GM19035 (cell line): ENCODE measurements around the gene LHB.

Experiments
- ATAC-seq: cut with Tn5 transposase; IDR thresholded peaks from one replicate; pipeline ENCODE4 v1.9.1; 2021; ENCODE audit not compliant: unreplicated experiment

LHB gene

DNA sequence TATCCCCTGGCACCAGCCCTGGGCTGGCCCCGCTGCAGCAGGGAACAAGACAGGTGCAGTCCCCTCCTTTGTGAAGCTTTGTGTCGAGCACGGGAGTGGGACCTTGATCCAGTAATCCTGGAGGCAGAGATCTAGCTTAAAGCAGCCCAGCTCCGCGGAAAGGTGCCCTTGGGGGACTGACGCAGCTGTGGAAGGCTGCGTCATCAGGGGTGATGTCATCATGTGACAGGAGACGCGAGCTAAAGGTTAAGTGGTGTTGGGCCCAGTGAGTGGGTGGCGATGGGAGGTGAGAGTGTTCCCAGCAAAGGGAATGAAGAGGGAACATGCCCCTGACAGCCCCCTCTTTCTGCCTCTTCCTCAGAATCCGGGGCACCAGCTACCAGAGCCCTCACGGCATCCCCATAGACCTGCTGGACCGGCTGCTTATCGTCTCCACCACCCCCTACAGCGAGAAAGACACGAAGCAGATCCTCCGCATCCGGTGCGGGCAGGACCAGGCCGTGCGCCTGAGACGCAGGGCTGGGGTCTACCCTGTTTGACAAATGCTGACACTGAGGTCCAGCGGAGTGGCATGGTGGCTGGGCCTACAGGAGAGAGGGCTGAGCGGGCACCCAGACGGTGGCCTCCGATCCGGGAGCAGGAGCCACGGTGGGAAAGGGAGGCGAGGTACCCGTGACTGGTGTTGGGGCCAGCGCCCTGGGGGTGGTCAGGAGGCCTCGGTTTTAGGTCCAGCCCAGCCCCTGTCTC, 2.6 kb downstream of the LHB start:
- no peak for ATAC-seq

DNA sequence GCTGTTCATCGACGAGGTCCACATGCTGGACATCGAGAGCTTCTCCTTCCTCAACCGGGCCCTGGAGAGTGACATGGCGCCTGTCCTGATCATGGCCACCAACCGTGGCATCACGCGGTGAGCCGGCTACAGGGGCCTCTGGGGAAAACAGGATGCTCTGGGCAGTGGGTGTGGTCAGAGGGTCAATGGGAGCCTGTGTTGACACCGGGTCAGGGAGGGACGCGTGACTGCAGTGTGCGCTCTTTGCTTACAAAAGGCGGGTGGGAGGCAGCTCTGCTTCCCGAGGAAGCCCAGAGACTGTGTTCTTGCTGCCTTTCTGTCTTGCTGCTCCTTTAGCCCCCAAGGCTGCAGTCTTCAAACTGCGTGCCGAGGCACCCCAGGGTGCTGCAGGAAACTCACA, 5.7 kb downstream of the LHB start:
- ATAC-seq: no peak

DNA sequence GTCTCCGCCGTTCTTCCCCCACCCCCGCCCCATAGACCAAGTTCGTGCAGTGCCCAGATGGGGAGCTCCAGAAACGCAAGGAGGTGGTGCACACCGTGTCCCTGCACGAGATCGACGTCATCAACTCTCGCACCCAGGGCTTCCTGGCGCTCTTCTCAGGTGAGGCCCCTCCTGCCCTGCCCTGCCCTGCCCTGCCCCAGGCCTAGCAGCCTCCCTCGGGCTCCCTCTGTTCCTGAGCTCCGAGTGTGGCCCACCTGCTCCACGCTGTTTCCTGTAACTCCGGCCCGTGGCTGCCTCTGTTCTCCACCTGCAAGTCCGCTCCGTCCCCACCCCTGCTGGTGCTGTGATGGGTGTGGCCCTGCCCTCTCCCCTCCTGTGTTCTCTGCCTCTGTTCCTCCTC, 6.4 kb downstream of the LHB start:
- ATAC-seq: no peak

DNA sequence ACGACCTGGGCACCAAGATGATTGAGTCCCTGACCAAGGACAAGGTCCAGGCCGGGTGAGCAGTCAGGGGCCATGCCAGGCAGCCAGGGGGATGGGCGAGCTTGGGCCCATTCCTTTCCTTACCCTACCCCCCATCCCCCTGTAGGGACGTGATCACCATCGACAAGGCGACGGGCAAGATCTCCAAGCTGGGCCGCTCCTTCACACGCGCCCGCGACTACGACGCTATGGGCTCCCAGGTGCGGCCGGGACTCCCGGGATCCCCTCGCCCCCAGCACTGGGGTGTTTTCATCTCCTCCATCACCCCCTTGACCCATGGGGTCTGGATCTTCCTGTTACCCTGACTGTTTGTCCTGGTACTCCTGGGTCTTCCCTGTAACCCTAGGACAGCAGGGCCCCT, 7.1 kb downstream of the LHB start:
- no peak for ATAC-seq

DNA sequence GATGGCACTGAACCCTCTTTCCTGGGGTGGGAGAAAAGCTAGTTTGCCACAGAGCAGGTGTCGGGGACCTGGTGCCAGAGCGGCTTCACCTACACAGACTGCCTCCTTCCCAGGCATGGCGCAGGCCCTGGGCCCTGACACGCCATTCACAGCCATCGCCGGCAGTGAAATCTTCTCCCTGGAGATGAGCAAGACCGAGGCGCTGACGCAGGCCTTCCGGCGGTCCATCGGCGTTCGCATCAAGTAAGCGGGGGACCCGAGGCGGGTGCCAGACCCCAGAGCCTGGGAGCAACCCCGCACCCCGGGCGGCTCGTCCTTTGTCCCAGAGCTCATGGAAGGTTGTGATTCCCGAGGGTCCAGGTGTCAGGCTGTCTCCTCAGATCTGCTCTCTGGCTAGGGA, 10.0 kb downstream of the LHB start:
- no peak for ATAC-seq

DNA sequence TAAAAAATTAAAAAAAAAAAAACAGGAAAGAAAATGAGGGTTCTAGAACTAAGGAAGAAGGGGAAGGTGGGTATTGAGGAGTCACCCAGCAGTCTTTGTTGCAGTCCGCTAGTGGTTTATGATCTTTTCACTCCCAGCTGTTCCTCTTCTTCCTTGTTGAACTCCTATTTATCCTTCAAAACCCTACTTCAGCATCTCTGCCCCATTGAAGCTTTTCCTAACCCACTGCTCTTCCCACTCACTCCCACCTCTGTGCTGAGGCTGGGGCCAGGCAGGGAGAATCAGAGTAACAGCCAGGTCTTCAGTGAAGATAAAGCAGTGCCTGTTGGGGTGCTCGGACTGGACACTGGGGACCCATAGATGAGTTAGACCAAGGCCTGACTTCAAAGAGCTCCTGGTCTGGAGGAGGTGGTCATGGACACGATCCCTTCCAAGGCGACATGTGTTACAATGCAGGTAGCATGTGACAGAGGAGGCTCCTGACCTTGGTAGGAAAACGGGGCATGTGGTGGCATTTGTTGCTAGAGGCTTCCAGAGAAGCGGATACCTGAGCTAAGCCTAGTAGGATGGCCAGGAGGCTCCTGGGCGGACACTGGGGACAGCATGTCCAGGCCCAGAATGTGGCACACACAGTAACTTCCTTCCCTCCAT, 11.8 kb downstream of the LHB start:
- ATAC-seq: no peak

DNA sequence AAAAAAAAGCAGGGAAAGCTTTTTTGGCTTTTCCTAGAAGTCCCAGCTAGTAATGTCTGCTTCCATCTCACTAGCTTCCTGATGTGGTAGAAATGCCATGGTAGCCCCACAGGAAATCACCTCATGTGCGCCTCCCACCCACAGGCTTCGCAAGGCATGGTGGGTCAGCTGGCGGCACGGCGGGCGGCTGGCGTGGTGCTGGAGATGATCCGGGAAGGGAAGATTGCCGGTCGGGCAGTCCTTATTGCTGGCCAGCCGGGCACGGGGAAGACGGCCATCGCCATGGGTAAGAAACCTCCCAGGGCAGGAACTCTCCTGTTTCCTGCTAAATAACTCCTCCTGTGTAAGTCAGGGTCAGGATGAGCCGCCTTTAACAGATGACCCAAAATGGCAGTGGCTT, 12.8 kb downstream of the LHB start:
- no peak for ATAC-seq

DNA sequence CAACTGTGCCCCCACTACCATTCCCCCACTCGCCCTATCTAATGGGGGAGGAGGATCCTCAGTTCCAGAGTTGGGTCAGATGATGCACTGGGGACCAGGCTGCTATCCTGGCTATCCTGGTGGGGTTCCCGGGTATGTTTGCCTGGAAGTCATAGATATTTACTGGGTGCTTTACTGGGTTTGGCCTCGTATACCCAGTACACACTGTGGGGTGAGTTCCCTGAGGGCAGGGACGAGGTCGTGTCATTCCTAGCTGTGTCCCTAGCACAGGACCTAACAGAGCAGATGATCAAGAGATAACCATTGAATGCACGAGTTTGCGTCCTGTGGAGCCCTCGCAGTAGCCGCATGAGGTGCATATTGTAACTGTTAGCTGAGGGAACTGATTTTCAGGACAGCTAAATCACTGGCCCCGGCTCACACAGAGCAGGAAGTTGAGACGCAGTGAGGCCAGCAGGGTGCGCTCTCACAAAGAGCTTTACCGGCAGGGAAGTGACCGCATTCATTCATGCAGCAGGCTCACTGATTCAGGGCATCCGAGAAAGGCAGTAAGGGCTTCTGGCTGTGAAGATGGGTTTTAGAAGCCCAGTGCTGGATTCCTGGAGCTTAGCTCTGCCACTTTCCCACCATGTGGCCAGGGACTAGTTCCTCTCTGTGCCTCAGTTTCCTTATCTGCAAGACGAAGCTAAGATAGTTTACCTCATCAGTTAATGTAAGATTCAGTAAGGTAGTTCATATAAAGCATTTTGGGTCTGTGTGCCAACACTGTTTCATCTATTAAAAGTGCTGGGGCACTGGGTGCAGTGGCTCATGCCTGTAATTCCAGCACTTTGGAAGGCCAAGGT, 17.2 kb downstream of the LHB start:
- ATAC-seq: no peak

DNA sequence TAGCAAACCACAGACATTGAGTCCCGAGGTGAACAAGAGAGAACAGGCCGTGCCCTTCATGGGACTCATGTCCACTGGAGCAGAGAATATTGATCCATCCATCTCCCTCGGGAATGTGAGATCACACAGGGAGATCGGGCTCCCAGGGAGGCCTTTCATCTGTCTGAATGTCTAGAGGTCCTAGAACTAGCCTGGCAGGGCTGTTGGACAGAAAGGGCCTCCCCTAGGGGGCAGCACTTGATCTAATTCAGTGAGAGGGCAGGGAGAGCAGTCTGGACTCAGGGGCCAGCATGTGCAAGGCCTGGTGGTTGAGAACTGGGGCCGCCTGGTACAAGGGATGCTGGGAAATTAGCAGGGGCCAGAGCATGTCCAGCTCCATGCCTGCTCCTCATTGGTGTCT, 18.9 kb downstream of the LHB start:
- ATAC-seq: no peak

DNA sequence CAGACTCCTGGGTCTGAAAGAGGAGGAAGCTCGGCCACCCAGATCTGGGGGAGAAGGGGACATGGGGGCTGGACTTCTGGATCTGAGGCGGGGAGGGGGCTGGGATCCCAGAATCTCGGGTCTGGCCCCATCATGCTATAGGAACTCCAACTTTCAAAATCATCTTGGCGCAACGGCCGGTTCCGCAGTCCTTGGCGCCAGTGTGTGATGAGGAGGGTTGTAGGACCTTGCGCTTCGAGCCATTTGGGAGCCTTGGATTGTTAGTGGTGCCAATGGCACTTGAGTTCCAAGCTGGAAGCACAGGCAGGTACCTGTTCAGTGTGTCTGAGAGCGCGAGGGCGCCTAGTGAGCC, 22.9 kb downstream of the LHB start:
- no peak for ATAC-seq

DNA sequence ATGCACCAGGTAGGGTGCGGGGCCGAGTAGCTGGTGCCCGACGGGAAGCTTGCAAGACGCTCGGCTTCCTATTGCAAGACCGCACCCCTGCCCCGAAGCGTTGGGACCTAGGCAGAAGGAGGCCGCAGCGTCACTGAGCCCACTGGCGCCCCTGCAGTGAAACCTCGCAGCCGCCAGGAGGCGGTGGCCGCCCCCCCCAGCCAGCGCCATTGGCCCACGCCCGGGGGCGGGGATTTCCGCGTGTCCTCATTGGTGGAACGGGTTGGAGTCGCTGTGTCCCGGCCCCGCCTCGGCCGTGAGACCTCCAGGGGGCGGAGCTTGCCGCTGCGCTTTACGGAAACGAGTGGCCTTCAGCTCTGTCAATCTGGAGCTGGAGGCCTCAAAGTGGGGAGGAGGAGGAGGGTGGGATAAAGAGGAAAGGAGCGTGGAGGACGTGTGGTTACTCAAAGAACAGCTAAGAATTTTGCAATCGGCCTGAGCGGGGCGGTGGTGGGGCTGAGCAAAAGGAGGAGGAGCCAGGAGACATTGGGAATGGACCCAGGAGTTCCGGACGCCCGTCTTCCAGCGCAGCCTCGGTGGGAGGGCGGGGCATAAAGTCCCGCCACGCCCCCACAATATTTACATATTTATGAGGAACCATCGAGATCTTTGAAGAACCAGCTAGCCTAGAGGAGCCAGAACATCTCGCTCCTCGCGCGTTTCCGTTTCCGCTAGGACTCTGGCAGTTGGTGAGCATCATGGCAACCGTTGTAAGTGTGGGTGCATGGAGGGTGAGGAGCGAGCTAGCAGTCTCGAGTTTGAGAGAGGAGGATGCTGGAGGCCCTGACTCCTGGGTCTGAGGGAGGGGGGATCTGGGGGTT, 23.5 kb downstream of the LHB start, which contains the start of the genes GYS1 and RUVBL2:
Gene GYS1, minus strand, starts transcription at position 135 of the 860 bp plus-strand sequence. CDS start 197 bp downstream, outside the sequence.
Gene RUVBL2, plus strand, starts transcription at position 713 of the 860 bp plus-strand sequence. Its CDS starts 25 bp downstream, at position 738.
- peak; percentile 82 for ATAC-seq

DNA sequence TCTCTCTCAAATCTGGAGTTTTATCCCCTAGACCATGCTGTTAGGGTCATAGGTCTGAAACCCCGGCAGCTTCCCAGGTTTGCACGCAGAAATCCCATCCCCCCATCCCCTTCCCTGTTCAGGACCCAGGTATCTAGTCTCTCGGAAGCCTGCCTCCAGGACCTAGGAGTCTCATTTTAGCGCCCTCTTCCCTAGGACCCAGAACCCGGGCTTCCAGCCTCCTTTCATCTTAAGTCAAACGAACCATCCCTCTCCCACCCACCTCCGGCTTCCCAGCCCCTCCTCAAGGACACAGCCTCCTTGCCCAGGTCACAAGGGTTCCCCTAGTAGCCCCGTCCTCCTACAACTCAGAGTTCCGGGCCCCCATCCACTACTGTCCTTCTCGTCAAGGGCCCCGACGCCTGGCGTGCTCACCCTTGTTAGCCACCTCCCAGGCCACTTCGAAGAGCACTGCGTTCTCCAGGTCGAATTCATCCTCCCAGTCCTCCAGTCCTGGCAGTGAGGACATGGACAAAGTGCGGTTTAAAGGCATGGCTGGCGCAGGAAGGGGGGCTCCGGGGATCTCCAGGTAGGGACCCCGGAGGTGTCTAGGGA, 24.2 kb downstream of the LHB start:
- ATAC-seq: peak; percentile 3

DNA sequence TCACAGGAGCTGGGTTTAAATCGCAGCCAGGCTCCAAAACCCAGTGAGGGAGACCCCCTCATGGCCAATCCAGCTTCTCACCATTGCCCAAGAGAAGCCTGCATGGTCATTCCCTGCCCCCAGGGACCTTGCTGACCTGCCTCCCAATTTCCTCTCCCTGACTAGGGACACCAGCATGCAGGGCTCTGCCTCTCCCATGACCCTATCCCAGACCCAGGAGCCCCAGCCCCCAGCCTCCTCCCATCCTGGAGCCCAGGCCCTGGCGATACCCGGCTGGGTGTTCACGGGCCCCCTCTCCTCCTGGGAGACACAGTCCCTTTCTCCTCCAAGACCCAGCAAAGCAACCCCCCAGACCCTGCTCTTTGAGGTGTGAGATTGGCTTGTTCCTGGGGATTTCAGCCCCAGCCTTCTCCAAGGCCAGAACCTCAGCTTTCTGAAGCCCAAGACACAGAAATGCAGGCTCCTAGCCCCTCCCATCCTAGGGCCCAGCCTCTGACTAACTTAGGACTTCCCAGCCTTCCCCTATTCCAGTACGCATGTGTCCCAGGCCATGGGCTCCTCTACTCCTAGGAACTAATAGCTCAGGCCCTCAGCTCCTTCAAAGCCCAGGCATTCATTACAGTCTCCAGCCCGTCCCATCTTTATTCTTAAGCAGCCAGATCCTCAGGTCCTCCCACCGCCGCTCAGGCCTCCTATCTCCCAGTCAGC, 24.9 kb downstream of the LHB start:
- no peak for ATAC-seq

DNA sequence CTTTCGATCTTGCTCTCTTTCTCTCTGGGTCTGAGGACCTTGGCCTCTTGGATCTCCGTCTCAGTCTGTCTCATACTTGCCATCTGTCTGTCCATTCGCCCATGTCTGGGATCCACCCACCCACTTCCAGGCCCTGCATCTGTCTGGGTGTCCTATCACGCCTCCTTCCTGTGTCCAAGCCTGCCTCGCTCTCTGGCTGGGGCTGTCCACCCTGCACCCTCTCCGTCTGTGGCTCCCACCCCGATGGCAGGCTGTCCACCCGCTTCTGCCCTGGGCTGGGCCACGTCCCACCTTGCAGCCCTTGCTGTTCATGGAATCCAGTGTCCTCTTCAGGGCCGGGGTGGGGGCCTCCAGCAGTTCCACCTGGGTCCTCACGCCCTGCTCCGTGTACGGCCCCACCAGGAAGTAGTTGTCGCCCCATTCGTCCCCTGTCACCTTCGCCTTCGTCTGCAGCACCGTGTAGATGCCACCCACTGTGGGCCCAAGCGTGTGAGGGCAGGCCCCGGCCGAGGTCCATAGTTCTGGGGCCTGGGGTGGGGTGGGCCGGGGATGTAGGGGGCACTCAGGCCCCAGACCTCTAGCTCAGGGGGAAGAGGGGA, 25.8 kb downstream of the LHB start:
- ATAC-seq: no peak

DNA sequence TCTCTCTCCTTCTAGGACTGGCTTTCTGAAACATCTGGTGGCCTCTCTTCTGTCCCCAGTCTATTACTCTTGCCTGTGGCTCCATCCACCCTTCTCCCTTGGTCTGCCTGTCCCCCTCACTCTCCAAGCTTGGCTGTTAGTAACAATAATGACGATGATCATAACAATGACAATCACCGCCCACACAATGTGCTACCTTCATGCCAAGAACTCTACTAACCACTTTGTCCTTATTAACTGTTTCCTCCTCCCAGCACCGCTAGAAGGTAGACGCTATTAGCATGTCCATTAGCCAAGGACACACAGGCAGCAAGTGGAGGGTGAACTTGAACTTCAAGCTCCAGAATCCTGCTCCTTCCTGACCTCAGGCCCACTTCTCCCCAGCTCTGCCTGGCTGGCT, 26.5 kb downstream of the LHB start:
- ATAC-seq: no peak

DNA sequence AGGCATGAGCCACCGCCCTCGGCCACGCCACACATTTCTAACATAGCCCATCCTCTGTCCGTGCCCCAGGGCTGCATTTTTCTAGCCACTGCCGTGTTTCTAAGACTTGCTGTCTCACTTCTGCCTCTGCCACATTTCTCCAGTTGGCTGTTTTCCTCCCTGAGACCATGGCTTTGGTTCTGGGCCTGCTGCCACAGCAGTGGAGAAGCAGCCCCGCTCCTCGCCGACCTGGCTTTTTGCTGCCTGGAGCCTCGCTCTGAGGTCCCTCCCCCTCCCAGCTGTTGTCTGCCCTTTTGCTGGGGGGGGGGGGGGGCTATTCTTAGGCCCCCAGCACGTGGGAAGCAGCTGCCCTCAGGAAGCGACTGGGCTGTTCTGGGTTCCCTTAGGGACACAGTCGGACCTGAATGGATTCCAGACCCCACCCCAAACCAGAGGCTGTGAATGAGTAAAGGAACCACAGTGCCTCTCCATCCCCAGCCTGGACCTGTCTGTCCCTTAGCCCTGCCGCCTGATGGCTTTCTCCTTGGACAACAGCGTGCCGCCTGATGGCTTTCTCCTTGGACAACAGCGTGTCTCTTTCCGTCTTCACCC, 27.1 kb downstream of the LHB start:
- no peak for ATAC-seq

DNA sequence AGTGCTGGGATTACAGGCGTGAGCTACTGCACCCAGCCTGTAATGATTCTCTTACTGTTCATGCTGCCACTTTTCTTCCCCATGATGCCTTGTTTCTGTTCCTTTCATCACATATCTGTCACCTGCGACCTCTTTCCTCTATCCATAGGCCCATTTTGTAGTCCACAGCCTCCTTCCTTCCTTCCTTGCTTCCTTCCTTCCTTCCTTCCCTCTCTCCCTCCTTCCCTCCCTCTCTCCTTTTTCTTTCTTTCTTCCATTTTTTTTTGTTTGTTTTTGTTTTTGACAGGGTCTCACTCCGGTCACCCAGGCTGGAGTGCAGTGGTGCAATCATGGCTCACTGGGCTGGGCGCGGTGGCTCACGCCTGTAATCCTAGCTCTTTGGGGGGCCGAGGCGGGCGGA, 28.0 kb downstream of the LHB start:
- ATAC-seq: no peak

DNA sequence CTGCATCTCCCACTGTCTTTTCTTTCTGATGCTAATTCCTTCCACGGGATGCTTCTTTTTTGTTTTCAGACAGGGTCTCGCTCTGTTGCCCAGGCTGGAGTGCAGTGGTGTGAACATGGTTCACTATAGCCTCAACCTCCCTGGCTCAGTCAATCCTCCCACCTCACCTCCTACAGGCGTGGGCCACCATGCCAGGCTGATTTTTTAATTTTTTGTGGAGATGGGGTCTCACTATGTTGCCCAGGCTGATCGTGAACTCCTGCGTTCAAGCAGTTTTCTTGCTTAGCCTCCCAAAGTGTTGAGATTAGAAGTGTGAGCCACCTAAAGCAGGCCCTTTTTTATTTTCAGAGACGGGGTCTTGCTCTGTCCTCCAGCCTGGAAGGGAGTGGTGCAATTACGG, 28.6 kb downstream of the LHB start:
- ATAC-seq: no peak

DNA sequence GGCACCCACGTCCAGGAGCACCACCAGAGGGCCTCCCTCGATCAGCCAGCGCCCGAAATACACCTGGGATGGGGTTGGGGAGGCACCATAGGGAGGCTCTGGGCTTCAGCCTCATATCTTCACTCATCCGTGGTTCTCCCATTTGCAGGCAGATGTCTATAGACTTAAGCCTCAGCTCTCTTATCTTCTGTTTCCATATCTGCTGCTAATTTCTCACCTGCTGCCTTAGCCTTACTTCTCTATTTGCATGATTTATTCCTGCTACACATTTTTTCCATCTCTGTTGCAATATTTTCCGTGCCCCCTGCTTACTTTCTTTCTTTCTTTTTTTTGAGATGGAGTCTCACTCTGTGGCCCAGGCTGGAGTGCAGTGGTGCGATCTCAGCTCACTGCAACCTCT, 29.6 kb downstream of the LHB start:
- no peak for ATAC-seq
